Embryonic facial prominence (tissue), 1 donor: Measurements from ENCODE around the gene MAGEH1.
"Not testable (repeated sequence)": the region's sequence is repeated elsewhere in the genome, so short reads cannot be mapped to it uniquely, and the experiment has no call there.

Experiments
- DNase-seq: peaks from one replicate; pipeline ENCODE4 v3.0.0-alpha.2; 2016; ENCODE audit errors: extremely low spot score

MAGEH1 gene, protein sequence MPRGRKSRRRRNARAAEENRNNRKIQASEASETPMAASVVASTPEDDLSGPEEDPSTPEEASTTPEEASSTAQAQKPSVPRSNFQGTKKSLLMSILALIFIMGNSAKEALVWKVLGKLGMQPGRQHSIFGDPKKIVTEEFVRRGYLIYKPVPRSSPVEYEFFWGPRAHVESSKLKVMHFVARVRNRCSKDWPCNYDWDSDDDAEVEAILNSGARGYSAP

DNA sequence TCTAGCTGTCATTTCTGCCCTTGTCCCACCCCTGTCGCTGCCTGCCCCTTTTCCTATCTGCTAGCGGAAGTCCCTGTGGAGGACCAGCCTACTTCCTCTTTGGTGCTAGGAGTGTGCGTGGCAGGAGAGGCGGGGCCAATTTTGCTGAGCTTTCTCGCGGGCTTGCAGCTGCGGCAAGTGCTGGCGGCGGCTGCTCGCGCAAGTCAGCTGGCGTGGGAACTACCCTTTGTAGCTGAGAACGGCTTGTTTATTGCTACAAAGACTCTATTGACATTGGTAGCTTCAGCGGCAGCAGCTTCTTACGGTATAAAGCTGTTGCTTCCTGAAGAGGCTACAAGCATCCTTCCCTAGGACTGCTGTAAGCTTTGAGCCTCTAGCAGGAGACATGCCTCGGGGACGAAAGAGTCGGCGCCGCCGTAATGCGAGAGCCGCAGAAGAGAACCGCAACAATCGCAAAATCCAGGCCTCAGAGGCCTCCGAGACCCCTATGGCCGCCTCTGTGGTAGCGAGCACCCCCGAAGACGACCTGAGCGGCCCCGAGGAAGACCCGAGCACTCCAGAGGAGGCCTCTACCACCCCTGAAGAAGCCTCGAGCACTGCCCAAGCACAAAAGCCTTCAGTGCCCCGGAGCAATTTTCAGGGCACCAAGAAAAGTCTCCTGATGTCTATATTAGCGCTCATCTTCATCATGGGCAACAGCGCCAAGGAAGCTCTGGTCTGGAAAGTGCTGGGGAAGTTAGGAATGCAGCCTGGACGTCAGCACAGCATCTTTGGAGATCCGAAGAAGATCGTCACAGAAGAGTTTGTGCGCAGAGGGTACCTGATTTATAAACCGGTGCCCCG lies at the start of gene MAGEH1:
TSS of gene MAGEH1 (plus strand) at position 138 of the 843 bp plus-strand sequence. CDS start at position 386, 248 bp downstream.
- peak; percentile 74 for DNase-seq

DNA sequence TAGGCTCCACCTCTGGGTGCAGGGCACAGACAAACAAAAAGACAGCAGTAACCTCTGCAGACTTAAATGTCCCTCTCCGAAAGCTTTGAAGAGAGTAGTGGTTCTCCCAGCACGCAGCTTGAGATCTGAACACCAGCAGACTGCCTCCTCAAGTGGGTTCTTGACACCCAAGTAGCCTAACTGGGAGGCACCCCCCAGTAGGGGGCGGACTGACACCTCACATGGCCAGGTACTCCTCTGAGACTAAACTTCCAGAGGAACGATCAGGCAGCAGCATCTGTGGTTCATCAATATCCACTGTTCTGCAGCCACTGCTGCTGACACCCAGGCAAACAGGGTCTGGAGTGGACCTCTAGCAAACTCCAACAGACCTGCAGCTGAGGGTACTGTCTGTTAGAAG lies 24.8 kb upstream of the MAGEH1 start:
- DNase-seq, result not testable (repeated sequence)

DNA sequence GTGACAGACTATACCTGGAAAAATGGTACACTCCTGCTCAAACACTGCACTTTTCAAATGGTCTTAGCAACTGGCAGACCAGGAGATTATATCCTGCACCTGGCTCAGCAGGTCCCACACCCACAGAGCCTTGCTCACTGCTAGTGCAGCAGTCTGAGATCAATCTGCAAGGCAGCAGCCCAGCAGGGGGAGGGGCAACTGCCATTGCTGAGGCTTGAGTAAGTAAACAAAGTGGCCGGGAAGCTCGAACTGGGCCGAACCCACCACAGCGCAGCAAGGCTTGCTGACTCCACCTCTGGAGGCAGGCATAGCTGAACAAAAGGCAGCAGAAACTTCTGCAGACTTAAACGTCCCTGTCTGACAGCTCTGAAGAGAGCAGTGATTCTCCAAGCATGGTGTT lies 8.5 kb upstream of the MAGEH1 start:
- not testable (repeated sequence) for DNase-seq

DNA sequence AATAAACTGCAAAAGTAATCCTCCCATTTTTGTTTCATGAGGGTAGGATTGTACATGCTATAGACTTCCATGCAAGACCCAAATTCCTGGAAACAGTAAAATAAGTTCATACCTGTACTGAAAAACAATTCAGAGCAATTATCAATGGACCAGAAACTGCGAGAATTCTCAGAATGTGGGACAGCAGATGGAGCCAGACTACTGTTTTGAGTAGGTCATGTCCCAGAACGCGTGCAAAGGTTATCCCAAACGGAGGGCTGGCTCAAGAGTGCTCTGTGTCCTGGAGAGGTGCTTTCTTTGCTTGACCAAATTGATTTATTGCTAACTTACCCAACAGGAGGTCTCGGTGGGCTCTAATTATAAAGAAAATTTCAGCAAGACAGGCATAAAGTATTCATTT lies 1.7 kb upstream of the MAGEH1 start:
- DNase-seq, result no peak

DNA sequence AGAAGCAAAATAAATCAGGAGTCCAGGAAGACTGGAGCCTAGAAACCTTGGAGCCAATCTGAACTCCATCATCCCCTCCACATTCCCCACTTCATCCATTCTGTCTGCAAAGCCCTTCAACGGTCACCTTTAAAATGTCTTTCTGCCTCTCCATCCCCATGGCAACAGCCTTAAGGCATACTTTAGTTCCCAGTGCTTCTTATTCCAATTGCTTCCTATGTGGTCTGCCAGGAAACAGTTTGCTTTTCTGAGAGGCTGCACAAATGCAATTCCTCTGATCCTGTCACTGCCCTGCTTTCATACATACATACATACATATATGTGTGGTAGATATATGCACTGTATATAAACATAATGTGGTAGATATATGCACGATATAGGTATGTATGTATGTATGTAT lies 786 bp upstream of the MAGEH1 start:
- no peak for DNase-seq

DNA sequence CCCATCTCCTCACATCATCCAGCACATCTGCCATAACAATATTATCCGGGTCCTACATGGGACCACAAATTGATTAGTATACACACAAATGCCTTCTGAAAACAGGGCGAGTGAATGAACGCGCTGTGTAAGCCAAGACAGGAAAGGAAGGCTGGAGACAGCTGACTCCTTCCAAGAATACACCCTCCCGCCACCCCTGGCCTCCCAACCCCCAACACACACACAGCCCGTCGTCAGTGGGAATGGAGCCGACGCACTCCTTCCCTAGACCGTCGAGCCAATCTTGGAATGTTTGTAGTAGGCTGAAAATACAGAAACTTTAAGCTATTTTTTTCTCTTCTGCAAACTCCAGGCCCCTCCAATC lies 319 bp upstream of the MAGEH1 start:
- no peak for DNase-seq

DNA sequence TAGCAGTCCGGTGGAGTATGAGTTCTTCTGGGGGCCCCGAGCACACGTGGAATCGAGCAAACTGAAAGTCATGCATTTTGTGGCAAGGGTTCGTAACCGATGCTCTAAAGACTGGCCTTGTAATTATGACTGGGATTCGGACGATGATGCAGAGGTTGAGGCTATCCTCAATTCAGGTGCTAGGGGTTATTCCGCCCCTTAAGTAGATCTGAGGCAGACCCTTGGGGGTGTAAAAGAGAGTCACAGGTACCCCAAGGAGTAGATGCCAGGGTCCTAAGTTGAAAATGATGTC lies 852 bp downstream of the MAGEH1 start:
- no peak for DNase-seq

DNA sequence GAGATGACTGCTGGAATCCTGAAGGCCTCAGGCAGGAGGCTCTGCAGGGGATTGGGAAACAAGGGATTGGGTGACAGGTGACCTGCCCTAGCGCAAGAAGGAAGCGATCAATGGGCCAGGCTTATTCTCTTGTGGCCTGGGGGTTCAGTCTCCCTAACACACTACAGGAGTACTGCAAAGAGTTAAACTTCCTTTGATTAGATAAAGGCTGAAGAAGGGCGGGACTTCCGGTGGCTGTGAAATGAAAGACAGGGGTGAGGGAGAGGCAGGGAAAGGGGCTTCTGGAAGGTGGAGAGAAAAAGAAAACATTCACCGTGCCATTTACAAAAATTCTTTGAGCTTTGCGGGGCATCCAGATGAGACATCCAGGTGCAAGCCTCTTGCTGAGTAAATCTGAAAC lies 3.8 kb downstream of the MAGEH1 start:
- not testable (repeated sequence) for DNase-seq

DNA sequence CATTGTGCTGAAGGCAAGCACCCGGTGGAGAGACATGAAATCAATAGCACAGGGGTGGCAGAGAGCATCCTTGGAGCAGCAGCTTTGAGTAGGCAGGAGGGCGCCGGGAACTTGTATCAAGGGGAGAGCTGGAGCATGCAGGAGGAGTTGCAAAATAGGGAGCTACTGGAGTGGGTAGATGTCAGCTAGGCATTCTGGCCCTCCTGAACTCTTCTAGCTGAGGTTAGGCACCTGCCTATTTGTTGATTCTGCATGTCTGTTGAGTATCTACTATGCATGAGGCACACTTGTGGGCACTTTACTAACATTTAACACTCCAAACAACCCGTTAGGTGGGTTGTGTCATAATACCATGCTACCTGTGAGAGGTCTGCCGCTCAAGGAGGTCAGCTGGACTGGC lies 7.5 kb downstream of the MAGEH1 start:
- DNase-seq, result not testable (repeated sequence)

DNA sequence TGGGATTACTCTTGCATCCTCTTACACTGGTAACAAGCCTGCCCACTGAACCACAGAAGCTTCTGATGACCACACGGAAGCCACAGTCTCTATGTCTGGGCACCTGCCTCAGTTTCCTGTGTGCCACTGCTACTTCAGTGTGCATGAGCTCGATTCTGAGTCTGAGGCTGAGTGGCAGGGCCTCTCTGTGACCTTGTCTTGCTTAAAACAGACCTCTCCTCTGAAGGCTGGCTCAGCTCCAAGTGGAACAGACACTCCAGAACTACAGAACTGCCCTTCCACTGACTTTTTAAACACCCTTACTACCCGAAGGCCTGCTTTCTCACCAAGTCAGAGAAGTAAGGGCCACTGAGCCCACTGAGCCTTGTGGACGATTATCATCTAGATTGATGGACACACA lies 8.0 kb downstream of the MAGEH1 start:
- not testable (repeated sequence) for DNase-seq

DNA sequence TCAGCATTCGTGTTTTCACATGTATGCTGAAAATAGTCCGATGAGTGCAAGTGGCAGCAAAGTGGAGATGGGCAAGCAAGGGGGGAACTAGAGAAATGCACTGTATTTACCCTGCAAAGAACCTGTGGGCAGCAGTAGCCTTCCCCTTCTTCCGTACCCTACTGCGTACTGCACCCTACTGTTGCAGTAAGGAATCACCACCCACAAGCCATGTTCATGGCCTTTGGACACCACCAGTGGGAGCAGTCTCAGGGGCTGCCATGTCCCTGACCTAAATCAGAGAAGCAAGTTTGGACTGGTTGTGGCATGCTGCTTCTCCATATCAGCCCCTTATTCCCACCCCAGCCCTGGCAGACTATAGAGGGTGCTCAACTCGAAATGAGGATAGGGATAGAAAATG lies 12.1 kb downstream of the MAGEH1 start:
- DNase-seq, result not testable (repeated sequence)

DNA sequence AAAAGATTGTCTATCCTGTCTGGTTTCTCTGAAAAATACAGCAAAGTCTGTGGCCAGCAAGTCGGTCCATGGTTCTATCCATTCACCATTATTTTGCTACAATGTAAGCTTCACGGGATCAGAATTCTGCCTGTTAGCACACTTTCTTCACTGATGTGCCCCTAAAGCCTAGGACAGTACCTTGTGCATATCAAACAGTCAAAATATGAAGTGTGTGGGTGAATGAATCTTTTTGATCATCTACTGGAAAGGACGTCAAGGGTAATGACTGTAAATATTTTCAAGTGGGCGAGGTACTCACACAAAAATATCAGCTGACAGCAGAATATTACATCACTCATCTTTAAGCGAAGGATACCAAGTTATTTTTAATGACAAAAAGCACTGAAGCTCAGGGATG lies 13.2 kb downstream of the MAGEH1 start:
- DNase-seq, result not testable (repeated sequence)

DNA sequence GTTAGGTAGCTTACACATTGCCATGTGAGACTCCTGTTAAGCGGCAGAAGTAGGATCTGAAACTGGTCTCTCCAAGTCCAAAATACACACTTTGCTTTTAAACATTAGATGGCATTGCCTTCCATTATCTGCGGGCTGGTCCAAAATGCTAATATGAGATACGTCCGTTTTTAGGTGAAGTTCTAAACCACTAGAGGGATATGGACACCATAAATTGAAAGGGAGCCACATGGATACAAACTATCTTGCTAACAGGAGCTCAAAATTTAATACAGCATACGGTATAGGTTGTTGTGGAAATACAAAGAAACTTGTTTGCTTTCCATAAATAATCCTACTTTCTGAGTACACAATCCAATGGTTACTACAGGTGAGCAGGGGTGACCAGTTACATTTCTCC lies 13.9 kb downstream of the MAGEH1 start:
- DNase-seq, result not testable (repeated sequence)

DNA sequence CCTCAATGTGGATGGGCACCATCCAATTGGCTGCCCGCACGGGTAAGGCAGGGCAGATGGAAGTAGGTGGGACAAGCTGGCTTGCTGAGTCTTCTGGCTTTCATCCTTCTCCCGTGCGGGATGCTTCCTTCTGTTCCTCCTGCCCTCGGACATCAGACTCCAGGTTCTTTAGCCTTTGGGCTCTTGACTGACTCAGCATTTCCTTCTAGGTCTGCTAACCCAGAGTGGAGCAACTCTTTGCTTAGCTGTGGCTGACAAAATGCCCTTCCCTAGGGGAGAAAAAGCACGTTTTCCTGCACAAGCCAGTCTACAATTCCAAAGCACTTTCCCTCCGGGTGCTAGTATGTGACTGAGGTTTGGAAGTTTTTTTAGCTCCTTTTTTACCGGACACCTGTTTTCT lies 28.0 kb downstream of the MAGEH1 start:
- DNase-seq, result not testable (repeated sequence)

DNA sequence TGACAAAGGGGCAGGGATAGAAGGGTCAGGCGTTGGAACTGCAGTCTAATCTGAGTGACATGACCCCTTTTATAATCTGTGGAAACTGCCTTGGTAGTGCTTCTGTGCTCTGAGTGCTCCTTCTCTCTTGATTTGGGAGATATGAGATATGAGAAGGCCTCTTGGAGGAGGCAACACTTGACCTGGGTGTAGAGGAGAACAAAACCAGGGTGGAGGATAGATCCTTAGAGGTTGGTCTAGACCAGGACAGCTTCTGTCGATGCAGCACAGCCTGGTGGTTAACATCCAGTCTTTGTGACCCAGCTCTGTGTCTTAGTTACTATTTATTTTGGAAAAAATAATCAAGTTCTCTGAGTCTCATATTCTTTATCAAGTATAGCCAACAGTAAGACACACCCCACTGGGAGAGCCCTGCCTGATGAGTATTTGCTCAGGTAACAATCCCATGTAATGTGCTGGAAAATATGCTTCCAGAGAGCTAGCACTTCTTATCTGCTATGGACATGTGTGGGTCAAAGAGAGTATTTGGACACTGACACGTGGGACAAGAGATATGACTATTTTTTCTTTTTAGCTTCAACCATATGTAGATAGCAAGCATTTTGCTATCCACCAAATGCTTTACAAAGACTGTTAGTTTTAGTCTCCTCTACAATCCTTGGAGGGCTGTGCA lies 28.6 kb downstream of the MAGEH1 start:
- DNase-seq, result no peak

DNA sequence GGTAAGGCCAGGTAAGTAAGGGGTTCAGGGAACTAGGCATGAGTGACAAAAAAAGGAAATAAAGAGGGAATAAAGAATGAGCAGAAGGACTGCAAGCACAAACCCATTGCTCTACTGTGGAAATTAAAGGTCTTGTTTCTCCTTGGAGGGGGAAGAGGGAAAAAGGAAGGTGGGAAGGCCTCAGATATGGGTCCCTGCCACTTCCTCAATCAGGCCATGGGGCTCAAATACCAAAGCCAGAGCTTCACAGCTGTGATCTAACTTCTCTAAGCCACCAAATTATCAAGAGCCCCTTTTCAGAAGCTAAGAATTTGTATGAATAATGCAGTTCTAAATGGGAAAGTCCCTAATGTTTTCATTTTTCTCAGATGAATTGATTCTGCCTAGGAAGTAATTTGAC lies 33.0 kb downstream of the MAGEH1 start:
- no peak for DNase-seq

DNA sequence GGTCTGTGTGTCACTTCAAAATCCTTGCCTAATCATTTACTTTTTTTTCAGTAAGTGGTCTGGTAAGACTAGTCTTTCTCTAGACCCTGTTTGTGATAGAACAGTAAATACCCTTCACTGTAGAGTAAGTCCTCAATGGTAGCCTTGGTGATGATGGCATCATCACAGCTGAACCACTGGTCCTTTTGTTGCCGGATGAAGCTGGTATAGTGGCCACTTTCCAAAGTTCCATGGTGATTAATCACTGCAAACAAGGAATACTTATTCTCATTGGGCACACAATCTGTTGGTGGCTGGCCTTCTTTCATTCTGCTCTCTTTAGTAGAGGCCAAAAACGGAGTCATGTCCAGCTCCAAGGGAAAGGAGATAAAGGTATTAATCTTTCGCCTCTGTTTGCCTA lies 34.8 kb downstream of the MAGEH1 start:
- no peak for DNase-seq

DNA sequence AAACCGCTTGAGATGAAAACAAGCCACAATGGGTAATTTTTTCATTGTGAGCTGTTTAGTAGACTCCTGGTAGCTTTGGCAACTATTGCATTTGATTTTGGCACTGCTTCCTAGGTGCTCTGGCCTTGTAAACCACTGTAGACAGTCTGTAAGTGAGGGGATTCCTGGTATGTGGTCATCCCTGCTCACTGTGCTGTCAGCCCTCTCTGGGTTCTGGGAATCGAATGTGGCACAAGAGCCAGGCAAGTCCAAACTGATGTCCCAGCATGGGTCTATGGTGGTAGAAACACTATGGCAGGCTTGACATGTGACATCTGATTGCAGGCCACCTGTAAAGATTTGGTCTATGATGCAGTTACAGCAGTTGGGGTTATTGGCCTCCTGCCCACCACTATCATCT lies 35.2 kb downstream of the MAGEH1 start:
- DNase-seq, result no peak

DNA sequence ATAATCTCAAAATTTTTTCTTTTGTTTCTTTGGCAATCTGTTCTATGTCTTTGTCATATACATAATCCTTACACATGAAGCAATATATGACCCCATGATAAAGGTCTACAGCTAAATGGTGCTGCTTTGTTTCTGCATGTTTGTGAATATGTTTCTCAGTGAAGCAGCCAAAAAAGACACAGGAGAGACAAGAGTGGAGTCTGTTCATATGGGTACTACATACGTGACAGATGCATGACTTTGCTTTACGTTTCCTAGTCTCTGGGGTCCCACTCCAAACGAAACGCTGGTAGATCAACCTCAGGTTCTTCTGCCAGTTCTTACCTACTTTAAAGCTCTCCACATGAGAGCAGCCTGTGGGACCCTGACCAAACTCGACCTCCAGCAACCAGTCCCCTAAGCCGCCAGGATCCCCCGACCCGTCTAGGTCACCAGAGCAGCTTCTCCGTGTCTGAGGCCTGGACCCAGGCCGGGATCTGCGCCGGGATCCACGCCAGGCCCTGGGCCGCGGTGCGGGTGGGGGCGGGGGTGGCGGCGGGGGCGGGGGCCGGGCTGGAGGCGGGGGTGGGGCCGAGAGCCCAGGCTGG lies 36.2 kb downstream of the MAGEH1 start:
- DNase-seq, result no peak

DNA sequence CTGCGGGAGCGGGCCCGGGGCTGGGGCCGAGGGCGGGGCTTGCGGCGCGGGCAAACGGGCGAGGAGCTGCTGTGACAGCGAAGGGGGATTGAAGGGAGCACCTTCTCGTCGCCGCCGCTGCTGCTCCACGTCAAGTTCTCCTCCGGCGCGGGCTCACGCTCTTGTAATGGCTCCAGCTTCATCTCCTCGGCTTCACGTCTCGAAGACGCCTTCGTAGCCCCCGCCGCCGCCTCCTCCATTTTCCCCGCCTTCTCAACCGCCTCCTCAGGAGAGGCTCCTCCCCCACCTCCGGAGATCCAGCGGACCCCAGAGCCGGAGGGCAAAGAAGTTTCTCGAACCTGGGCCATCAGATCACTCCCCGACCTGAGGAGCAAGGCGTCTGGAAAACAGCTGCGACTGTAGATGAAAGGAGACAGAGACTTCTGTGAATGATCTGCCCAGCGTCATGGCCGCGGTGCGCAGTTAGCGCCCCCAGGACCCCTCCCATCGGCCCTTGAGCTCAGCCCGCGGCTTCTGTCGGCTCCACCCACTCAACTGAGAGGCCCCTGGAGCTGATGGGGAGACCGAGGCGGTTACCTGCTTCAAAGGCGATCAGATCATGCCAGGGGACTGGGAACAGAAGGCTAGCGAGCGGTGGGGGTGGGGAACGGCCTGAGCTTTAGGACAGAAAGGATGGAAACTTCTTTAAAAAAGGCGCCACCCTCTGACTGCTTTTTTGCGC lies 36.8 kb downstream of the MAGEH1 start:
- peak; percentile 22 for DNase-seq

DNA sequence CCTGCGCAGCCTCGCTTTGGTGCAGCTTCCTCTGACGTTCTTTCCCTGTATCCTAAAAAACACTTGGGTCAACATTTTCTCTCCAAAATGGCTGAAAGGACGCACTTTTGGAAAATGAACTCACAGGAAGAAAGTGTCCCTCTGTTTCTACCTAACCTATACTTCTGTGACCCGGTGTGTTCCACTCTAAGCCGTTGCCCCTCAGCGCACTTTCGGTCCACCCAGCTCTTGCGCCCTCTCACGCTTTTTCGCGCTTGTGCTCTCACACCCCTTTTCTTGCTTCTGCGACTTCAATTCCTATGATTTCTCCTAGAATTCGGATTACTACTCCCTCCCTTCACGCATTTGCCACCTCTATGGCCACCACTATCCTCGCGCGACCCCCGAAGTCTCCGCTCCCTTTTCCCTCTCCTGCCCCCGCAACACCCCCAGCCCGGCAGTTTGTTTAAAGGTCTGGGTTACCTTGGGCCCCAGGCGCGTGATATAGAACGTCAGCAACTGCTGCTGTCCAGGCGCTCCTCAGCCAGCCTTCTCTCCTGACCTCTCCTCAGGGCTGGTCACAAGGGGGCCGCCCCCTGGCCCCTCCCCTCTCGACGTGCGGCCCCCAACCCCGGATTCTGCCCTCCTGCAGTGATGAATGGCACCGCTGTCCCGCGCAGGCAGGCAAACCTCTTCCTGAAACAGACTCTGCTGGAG lies 37.5 kb downstream of the MAGEH1 start, which contains the start of gene USP51:
TSS of gene USP51 (minus strand) at position 535 of the 696 bp plus-strand sequence. CDS start 909 bp downstream, outside the sequence.
- DNase-seq, result no peak
